SK-N-SH (cell line): ENCODE data around the gene NAPA. TPM values are rescaled to one million over a fixed set of nuclear protein-coding genes. Genes with fewer than 3 reads are reported as not detected.

Experiments
- CTCF ChIA-PET: fragments of 300-600, 350-600 bp; formaldehyde crosslinking; extraction: SDS; loops from one replicate; lab custom pipeline; 2021; lab: Yijun Ruan, JAX
- POLR2A ChIA-PET: fragments of 350-600 bp; sonication (Branson Sonifier 250); formaldehyde crosslinking; extraction: SDS; loops from one replicate; lab custom pipeline; 2020; ENCODE audit warnings: antibody characterized with exemption, inconsistent platforms; lab: Yijun Ruan, JAX
- DNase-seq: peaks from one replicate; pipeline ENCODE4 v3.0.0; 2012
- H2AFZ ChIP-seq: fragments of 200-600 bp; sonication (generic); 2 replicates; pipeline ENCODE4 v1.8.1; 2016; ENCODE audit warnings: antibody characterized with exemption, mild to moderate bottlenecking, low read depth
- H3F3A ChIP-seq: fragments of 200-600 bp; sonication (generic); replicated peaks from 2 replicates; pipeline ENCODE3; 2016; ENCODE audit warnings: antibody characterized with exemption, mild to moderate bottlenecking; ENCODE audit not compliant: insufficient read depth
- H3K27ac ChIP-seq, 2 experiments: fragments of 200-500 bp in 1 of 2; fragments of 200-600 bp in 1 of 2; sonication (Bioruptor generic) in 1 of 2; sonication (generic), shearing (Covaris generic) in 1 of 2; 2 replicates each; pipeline versions ENCODE4 v1.5.1 to v1.6.1; 2014 to 2016; ENCODE audit warnings: low read depth in 2 of 2, inconsistent platforms in 1 of 2, low read length in 1 of 2, mild to moderate bottlenecking in 1 of 2, mixed read lengths in 1 of 2
- H3K27me3 ChIP-seq: fragments of 200-600 bp; sonication (generic), shearing (Covaris generic); 2 replicates; pipeline ENCODE4 v1.6.1; 2016; ENCODE audit warnings: mixed run types; ENCODE audit not compliant: insufficient read depth
- H3K36me3 ChIP-seq, 2 experiments: fragments of 200-500 bp in 1 of 2; fragments of 200-600 bp in 1 of 2; sonication (Bioruptor generic) in 1 of 2; sonication (generic) in 1 of 2; replicated peaks in 1 of 2; 2 replicates each; pipeline versions ENCODE3 to v1.5.1; 2014 to 2016; ENCODE audit warnings: low read length in 1 of 2, mild to moderate bottlenecking in 1 of 2; ENCODE audit not compliant: insufficient read depth in 2 of 2, control insufficient read depth in 1 of 2
- H3K4me1 ChIP-seq, 2 experiments: fragments of 200-500 bp in 1 of 2; fragments of 200-600 bp in 1 of 2; sonication (Bioruptor generic) in 1 of 2; sonication (generic), shearing (Covaris generic) in 1 of 2; 2 replicates each; pipeline versions ENCODE4 v1.5.1 to v1.6.1; 2014 to 2016; ENCODE audit warnings: low read depth in 1 of 2, low read length in 1 of 2, mixed run types in 1 of 2; ENCODE audit not compliant: insufficient read depth in 2 of 2, control insufficient read depth in 1 of 2
- H3K4me2 ChIP-seq: fragments of 200-600 bp; sonication (generic), shearing (Covaris generic); 2 replicates; pipeline ENCODE4 v1.6.1; 2017; ENCODE audit warnings: mixed run types
- H3K4me3 ChIP-seq, 2 experiments: fragments of 200-500 bp in 1 of 2; fragments of 200-600 bp in 1 of 2; sonication (Bioruptor generic) in 1 of 2; sonication (generic), shearing (Covaris generic) in 1 of 2; 2 replicates each; pipeline versions ENCODE4 v1.5.1 to v1.8.1; 2014 to 2016; ENCODE audit warnings: low read depth in 2 of 2, inconsistent platforms in 1 of 2, low read length in 1 of 2, mild to moderate bottlenecking in 1 of 2, mixed read lengths in 1 of 2, moderate library complexity in 1 of 2
- H3K79me2 ChIP-seq: fragments of 200-600 bp; sonication (generic); 2 replicates; pipeline ENCODE4 v1.8.1; 2017; ENCODE audit warnings: mild to moderate bottlenecking; ENCODE audit not compliant: insufficient read depth
- H3K9ac ChIP-seq: fragments of 200-600 bp; sonication (generic); 2 replicates; pipeline ENCODE4 v1.6.1; 2017; ENCODE audit warnings: mixed run types
- H3K9me2 ChIP-seq: fragments of 200-600 bp; sonication (generic); 2 replicates; pipeline ENCODE4 v1.6.1; 2017; ENCODE audit warnings: mixed run types
- H3K9me3 ChIP-seq: fragments of 200-600 bp; sonication (generic); 2 replicates; pipeline ENCODE4 v1.6.1; 2017; ENCODE audit warnings: mixed run types, mild to moderate bottlenecking, moderate library complexity
- H4K20me1 ChIP-seq: fragments of 200-600 bp; sonication (generic); 2 replicates; pipeline ENCODE4 v1.6.1; 2017; ENCODE audit warnings: mild to moderate bottlenecking, mixed run types; ENCODE audit not compliant: insufficient read depth
- EP300 ChIP-seq, 2 experiments: IDR thresholded peaks; 2 replicates each; pipeline versions ENCODE4 v1.4.0 to v1.6.1; 2012; ENCODE audit warnings: borderline replicate concordance in 1 of 2, low read depth in 1 of 2, low read length in 1 of 2
- FOXJ3 ChIP-seq: sonication (generic); formaldehyde crosslinking; IDR thresholded peaks from 2 replicates; pipeline ENCODE4 v1.5.1; 2020; ENCODE audit warnings: mild to moderate bottlenecking, missing genetic modification reagents
- FOXM1 ChIP-seq: IDR thresholded peaks from 2 replicates; pipeline ENCODE4 v1.4.0; 2012; ENCODE audit warnings: low read depth, mild to moderate bottlenecking
- GATA2 ChIP-seq: sonication (generic); formaldehyde crosslinking; IDR thresholded peaks from 2 replicates; pipeline ENCODE4 v1.5.0; 2020; ENCODE audit warnings: mild to moderate bottlenecking, missing genetic modification reagents
- JUND ChIP-seq: IDR thresholded peaks from 2 replicates; pipeline ENCODE4 v1.4.0; 2012
- MEF2A ChIP-seq: IDR thresholded peaks from 2 replicates; pipeline ENCODE4 v1.4.0; 2012; ENCODE audit warnings: low read depth, borderline replicate concordance
- MXI1 ChIP-seq: IDR thresholded peaks from 2 replicates; pipeline ENCODE4 v1.6.1; 2012; ENCODE audit warnings: mild to moderate bottlenecking, low read depth, low read length, improper control_type of control experiment
- NRF1 ChIP-seq: IDR thresholded peaks from 2 replicates; pipeline ENCODE4 v1.6.1; 2012; ENCODE audit warnings: low read depth, mild to moderate bottlenecking, low read length
- RCOR1 ChIP-seq: fragments of 150-350 bp; IDR thresholded peaks from 2 replicates; pipeline ENCODE4 v1.6.1; 2017; ENCODE audit warnings: antibody characterized with exemption, low read length
- RFX5 ChIP-seq: IDR thresholded peaks from 2 replicates; pipeline ENCODE4 v1.6.1; 2012; ENCODE audit warnings: mild to moderate bottlenecking, improper control_type of control experiment, low read length
- RXRA ChIP-seq: IDR thresholded peaks from 2 replicates; pipeline ENCODE4 v1.4.0; 2012; ENCODE audit warnings: low read depth, mild to moderate bottlenecking, borderline replicate concordance
- SMC3 ChIP-seq: IDR thresholded peaks from 2 replicates; pipeline ENCODE4 v1.6.1; 2012; ENCODE audit warnings: low read depth, low read length, improper control_type of control experiment
- TAF1 ChIP-seq: IDR thresholded peaks from 2 replicates; pipeline ENCODE4 v1.6.1; 2012; ENCODE audit warnings: low read depth, mild to moderate bottlenecking, low read length, moderate library complexity, borderline replicate concordance
- TCF12 ChIP-seq: IDR thresholded peaks from 2 replicates; pipeline ENCODE4 v1.4.0; 2012
- YY1 ChIP-seq: IDR thresholded peaks from 2 replicates; pipeline ENCODE4 v1.4.0; 2012; ENCODE audit warnings: low read depth, mild to moderate bottlenecking
- WGBS: methylation state at CpG from one replicate; pipeline ENCODE4 v1.1.6; 2017; ENCODE audit warnings: low lambda C conversion rate; 5-methylcytosine and 5-hydroxymethylcytosine counted together
- polyA plus RNA-seq, 3 experiments: library from polyadenylated mRNA; depleted of rRNA; stranded (reverse); fragments of >200 nt; gene quantifications; 2 replicates each; pipeline ENCODE4 v1.2.3, GENCODE V29; 2012
- TF ChIP-seq, protein P1 (sequence below): IDR thresholded peaks from 2 replicates; pipeline ENCODE4 v1.4.0; 2012; ENCODE audit warnings: low read depth
- TF ChIP-seq, protein P2 (sequence below): IDR thresholded peaks from 2 replicates; pipeline ENCODE4 v1.6.1; 2012; ENCODE audit warnings: mild to moderate bottlenecking, low read depth, low read length, moderate library complexity
- TF ChIP-seq, protein P3 (sequence below): fragments of 150-350 bp; IDR thresholded peaks from 2 replicates; pipeline ENCODE4 v1.6.1; 2017; ENCODE audit warnings: antibody characterized with exemption, low read length, low read depth, borderline replicate concordance
- TF ChIP-seq, protein P4 (sequence below): fragments of 200-600 bp; sonication (generic); IDR thresholded peaks from 2 replicates; pipeline ENCODE4 v1.6.1; 2017; ENCODE audit warnings: antibody characterized with exemption, mild to moderate bottlenecking, moderate library complexity
- TF ChIP-seq, protein P5 (sequence below): IDR thresholded peaks from 2 replicates; pipeline ENCODE4 v1.4.0; 2012; ENCODE audit warnings: low read depth, borderline replicate concordance

Gene NAPA
- polyA plus RNA-seq, 1 of the 3 experiments (the other 2 are of a cell fraction), result 84.1 TPM

DNA sequence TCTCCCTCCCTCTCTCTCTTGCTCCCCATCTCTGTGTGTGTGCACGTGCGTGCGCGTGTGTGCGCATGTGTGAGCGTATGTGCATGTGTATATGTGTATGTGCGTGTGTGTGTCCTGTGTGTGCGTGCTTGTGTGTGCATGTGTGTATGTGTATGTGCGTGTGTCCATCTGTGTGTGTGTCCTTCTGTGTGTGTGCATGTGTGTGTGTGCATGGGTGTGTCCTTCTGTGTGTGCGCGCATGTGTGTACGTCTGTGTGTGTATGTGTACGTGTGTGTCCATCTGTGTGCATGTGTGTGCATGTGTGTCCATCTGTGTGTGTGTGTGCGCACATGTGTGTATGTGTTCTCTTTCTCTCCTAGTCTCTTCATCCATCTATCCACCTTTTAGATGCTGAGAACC is 55.4 kb downstream of the NAPA start:
- WGBS, result 85% methylated on average over 14 of the region's 14 CpGs
- Histone ChIP-seq H3K27me3 (no peaks in the 10 kb centered on the region; the same call in 1 of the 2 replicates), H3K4me2 (no peak overlapping the region), H3K4me3 (no peak overlapping the region), H3F3A (no peaks in the 10 kb centered on the region), H2AFZ (no peak overlapping the region), H3K9me2 (no peaks in the 10 kb centered on the region), H3K4me1 (no peaks in the 10 kb centered on the region), H3K79me2 (no peaks in the 10 kb centered on the region), H3K36me3 (no peaks in the 10 kb centered on the region), H3K27ac (no peak overlapping the region), H4K20me1 (no peaks in the 10 kb centered on the region), H3K9me3 (no peaks in the 10 kb centered on the region), H3K9ac (no peak overlapping the region)
- no peak for DNase-seq
- CTCF ChIA-PET, result interaction anchor here (1.0 to 1.1 kb wide), 2 partner anchors 9 to 23 kb away, joined by 3 read pairs; no protein-coding TSS in a partner anchor
- POLR2A ChIA-PET, result no interaction called here
- TF ChIP-seq MXI1 (no peak), EP300 (IDR thresholded peaks at IDR 0.05; ENCODE audit: borderline replicate concordance in 1 of 2, low read depth in 1 of 2, low read length in 1 of 2) (no peak), RXRA (no peak), MEF2A (no peak), SMC3 (no peak), TCF12 (no peak), TAF1 (no peak), YY1 (no peak)
- TF ChIP-seq, protein P1, sequence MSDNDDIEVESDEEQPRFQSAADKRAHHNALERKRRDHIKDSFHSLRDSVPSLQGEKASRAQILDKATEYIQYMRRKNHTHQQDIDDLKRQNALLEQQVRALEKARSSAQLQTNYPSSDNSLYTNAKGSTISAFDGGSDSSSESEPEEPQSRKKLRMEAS, result no peak
- TF ChIP-seq, protein P2, sequence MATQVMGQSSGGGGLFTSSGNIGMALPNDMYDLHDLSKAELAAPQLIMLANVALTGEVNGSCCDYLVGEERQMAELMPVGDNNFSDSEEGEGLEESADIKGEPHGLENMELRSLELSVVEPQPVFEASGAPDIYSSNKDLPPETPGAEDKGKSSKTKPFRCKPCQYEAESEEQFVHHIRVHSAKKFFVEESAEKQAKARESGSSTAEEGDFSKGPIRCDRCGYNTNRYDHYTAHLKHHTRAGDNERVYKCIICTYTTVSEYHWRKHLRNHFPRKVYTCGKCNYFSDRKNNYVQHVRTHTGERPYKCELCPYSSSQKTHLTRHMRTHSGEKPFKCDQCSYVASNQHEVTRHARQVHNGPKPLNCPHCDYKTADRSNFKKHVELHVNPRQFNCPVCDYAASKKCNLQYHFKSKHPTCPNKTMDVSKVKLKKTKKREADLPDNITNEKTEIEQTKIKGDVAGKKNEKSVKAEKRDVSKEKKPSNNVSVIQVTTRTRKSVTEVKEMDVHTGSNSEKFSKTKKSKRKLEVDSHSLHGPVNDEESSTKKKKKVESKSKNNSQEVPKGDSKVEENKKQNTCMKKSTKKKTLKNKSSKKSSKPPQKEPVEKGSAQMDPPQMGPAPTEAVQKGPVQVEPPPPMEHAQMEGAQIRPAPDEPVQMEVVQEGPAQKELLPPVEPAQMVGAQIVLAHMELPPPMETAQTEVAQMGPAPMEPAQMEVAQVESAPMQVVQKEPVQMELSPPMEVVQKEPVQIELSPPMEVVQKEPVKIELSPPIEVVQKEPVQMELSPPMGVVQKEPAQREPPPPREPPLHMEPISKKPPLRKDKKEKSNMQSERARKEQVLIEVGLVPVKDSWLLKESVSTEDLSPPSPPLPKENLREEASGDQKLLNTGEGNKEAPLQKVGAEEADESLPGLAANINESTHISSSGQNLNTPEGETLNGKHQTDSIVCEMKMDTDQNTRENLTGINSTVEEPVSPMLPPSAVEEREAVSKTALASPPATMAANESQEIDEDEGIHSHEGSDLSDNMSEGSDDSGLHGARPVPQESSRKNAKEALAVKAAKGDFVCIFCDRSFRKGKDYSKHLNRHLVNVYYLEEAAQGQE, result no peak

DNA sequence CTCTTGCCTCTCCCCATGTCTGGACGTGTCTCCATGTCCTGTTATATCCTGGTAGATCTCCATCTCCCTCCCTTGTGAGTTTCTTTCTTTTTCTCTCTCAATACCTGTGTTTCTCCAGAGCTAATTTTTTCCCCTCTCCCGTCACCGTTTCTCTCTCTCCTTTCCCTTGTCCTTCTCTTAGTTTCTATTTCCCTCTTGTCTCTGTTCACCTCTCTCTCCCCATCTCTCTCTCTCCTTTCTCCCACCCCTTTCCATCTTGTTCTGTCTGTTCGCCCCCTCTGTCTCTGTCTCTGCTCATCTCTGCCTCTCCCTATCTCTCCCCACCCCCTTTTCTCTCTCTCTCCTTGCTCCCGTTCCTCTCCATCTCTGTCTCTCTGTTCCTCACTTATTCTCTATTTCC is 56.2 kb downstream of the NAPA start:
- H3K4me3 ChIP-seq, result no peak overlapping the region
- H3F3A ChIP-seq, result no peaks in the 10 kb centered on the region
- no peak overlapping the region for H3K27ac ChIP-seq
- no peaks in the 10 kb centered on the region for H4K20me1 ChIP-seq
- no peaks in the 10 kb centered on the region for H3K36me3 ChIP-seq
- 43% methylated on average over 5 of the region's 5 CpGs for WGBS
- H3K9me2 ChIP-seq, result no peaks in the 10 kb centered on the region
- no peak for DNase-seq
- no peaks in the 10 kb centered on the region; the same call in 1 of the 2 replicates for H3K27me3 ChIP-seq
- H3K4me1 ChIP-seq, result no peaks in the 10 kb centered on the region
- POLR2A ChIA-PET, result no interaction called here
- CTCF ChIA-PET, result no interaction called here
- H3K79me2 ChIP-seq, result no peaks in the 10 kb centered on the region
- no peaks in the 10 kb centered on the region for H3K9me3 ChIP-seq
- no peak overlapping the region for H3K9ac ChIP-seq
- no peak overlapping the region for H2AFZ ChIP-seq
- H3K4me2 ChIP-seq, result no peak overlapping the region
- TF ChIP-seq, protein P3, sequence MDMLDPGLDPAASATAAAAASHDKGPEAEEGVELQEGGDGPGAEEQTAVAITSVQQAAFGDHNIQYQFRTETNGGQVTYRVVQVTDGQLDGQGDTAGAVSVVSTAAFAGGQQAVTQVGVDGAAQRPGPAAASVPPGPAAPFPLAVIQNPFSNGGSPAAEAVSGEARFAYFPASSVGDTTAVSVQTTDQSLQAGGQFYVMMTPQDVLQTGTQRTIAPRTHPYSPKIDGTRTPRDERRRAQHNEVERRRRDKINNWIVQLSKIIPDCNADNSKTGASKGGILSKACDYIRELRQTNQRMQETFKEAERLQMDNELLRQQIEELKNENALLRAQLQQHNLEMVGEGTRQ, result no peak
- TF ChIP-seq RCOR1, result no peak
- no peak for TF ChIP-seq TCF12
- no peak for TF ChIP-seq TAF1
- no peak for TF ChIP-seq JUND
- no peak for TF ChIP-seq FOXJ3
- TF ChIP-seq, protein P4, sequence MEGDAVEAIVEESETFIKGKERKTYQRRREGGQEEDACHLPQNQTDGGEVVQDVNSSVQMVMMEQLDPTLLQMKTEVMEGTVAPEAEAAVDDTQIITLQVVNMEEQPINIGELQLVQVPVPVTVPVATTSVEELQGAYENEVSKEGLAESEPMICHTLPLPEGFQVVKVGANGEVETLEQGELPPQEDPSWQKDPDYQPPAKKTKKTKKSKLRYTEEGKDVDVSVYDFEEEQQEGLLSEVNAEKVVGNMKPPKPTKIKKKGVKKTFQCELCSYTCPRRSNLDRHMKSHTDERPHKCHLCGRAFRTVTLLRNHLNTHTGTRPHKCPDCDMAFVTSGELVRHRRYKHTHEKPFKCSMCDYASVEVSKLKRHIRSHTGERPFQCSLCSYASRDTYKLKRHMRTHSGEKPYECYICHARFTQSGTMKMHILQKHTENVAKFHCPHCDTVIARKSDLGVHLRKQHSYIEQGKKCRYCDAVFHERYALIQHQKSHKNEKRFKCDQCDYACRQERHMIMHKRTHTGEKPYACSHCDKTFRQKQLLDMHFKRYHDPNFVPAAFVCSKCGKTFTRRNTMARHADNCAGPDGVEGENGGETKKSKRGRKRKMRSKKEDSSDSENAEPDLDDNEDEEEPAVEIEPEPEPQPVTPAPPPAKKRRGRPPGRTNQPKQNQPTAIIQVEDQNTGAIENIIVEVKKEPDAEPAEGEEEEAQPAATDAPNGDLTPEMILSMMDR, result no peak
- TF ChIP-seq RFX5, result no peak
- TF ChIP-seq NRF1, result no peak
- no peak for TF ChIP-seq GATA2 (CRISPR knock-in tag)
- TF ChIP-seq MXI1, result no peak
- TF ChIP-seq, protein P5, sequence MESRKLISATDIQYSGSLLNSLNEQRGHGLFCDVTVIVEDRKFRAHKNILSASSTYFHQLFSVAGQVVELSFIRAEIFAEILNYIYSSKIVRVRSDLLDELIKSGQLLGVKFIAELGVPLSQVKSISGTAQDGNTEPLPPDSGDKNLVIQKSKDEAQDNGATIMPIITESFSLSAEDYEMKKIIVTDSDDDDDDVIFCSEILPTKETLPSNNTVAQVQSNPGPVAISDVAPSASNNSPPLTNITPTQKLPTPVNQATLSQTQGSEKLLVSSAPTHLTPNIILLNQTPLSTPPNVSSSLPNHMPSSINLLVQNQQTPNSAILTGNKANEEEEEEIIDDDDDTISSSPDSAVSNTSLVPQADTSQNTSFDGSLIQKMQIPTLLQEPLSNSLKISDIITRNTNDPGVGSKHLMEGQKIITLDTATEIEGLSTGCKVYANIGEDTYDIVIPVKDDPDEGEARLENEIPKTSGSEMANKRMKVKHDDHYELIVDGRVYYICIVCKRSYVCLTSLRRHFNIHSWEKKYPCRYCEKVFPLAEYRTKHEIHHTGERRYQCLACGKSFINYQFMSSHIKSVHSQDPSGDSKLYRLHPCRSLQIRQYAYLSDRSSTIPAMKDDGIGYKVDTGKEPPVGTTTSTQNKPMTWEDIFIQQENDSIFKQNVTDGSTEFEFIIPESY, result no peak
- TF ChIP-seq FOXM1, result no peak
